ENCODE measurements around the gene GALK2. TPM values are rescaled to one million over a fixed set of nuclear protein-coding genes. Genes with fewer than 3 reads are reported as not detected.

The GALK2 gene
- total RNA-seq, 1 donor from 2014 or later: 47.6 TPM

DNA sequence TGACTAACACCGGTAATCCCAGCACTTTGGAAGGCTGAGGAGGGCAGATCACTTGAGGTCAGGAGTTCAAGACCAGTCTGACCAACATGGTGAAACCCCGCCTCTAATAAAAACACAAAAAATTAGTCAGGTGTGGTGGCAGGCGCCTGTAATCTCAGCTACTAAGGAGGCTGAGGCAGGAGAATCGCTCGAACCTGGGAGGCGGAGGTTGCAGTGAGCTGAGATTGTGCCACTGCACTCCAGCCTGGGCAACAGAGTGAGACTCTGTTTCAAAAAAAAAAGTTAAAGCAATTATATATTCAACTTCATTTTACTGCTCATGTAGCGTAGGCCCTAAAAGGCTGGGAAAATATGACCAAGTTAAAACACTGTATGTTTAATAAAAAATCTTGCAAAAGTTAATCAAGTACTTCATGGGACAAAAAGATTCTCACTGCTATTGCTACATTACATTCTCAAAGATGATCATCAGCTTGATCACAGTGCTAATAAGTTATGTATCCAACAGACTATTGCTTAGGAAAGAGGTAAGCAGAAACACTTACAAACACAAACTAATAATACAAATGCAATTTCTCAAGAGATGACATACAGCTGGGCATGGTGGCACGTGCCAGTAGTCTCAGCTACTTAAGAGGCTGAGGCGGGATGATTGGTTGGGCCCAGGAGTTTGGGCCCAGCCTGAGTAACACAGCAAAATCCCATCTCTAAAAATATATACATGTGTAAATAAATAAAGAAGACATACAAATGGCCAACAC, 17.3 kb upstream of the GALK2 start:
- intact Hi-C loops (cut with DNase I): no loop called here
- Histone ChIP-seq H3K4me3 (no peak overlapping the region), H3K4me1 (peaks cover 56% of the 10 kb centered on the region)

DNA sequence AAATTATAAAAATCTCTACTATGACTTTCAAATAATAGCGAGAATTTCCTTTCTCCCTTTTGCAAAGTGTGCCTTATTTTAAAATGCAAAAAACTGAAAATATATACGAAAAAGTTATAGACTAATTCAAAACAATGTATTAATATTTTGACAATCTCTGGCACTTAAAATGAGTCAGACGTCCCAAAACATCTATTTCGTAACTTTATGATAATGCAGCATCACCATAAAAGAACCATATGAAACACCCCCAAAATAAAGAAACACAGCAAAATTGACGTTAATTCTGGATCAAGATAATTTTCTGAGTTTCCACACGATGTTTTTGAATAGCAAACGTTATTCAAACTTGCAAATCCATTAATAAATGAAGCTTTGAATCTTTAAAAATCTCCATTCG, 15.7 kb upstream of the GALK2 start:
- no peak for DNase-seq (ENCODE audit: extremely low spot score in 2 of 2)
- TF ChIP-seq POLR2A (IDR thresholded peaks at IDR 0.05) (no peak), POLR2AphosphoS5 (IDR thresholded peaks at IDR 0.05; ENCODE audit: insufficient read depth in 1 of 2, low read depth in 1 of 2) (no peak)
- TF ChIP-seq, protein P1, sequence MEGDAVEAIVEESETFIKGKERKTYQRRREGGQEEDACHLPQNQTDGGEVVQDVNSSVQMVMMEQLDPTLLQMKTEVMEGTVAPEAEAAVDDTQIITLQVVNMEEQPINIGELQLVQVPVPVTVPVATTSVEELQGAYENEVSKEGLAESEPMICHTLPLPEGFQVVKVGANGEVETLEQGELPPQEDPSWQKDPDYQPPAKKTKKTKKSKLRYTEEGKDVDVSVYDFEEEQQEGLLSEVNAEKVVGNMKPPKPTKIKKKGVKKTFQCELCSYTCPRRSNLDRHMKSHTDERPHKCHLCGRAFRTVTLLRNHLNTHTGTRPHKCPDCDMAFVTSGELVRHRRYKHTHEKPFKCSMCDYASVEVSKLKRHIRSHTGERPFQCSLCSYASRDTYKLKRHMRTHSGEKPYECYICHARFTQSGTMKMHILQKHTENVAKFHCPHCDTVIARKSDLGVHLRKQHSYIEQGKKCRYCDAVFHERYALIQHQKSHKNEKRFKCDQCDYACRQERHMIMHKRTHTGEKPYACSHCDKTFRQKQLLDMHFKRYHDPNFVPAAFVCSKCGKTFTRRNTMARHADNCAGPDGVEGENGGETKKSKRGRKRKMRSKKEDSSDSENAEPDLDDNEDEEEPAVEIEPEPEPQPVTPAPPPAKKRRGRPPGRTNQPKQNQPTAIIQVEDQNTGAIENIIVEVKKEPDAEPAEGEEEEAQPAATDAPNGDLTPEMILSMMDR (IDR thresholded peaks at IDR 0.05): no peak
- peaks cover 39% of the 10 kb centered on the region for H3K4me1 ChIP-seq
- H3K27me3 ChIP-seq: no peaks in the 10 kb centered on the region
- peak overlapping the region; percentile 92 for H3K27ac ChIP-seq
- H3K9me3 ChIP-seq: no peaks in the 10 kb centered on the region
- intact Hi-C loops (cut with DNase I): no loop called here
- no peaks in the 10 kb centered on the region for H3K36me3 ChIP-seq
- H3K4me3 ChIP-seq: peak overlapping the region; percentile 84 to 98

More for the DNA sequence above, 17.3 kb upstream of the GALK2 start:
- no peak for DNase-seq (ENCODE audit: extremely low spot score in 2 of 2)
- no peaks in the 10 kb centered on the region for H3K9me3 ChIP-seq
- H3K27ac ChIP-seq: no peak overlapping the region
- no peaks in the 10 kb centered on the region for H3K27me3 ChIP-seq
- TF ChIP-seq POLR2A (IDR thresholded peaks at IDR 0.05) (no peak), POLR2AphosphoS5 (IDR thresholded peaks at IDR 0.05; ENCODE audit: insufficient read depth in 1 of 2, low read depth in 1 of 2) (no peak)
- TF ChIP-seq, protein P1 (IDR thresholded peaks at IDR 0.05): no peak
- H3K36me3 ChIP-seq: no peaks in the 10 kb centered on the region

DNA sequence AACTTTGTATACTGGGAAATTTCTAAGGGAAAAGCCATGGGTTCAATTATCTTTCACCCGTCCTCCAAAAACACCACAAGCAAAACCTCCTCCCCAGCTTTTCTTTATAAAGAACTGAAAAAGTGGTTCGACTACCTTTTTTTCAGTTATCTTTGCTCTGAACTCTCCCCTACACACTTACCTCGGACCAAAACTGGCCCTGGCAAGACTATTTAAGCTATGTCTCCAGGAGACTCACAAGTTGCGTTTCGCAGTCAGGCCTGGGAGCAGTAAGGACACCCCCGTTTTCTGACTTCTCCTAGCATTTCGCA, 15.3 kb upstream of the GALK2 start:
- H3K9me3 ChIP-seq: no peaks in the 10 kb centered on the region
- no peak for TF ChIP-seq POLR2A (IDR thresholded peaks at IDR 0.05)
- TF ChIP-seq POLR2AphosphoS5 (IDR thresholded peaks at IDR 0.05; ENCODE audit: insufficient read depth in 1 of 2, low read depth in 1 of 2): no peak
- TF ChIP-seq, protein P1 (IDR thresholded peaks at IDR 0.05): no peak
- no peaks in the 10 kb centered on the region for H3K27me3 ChIP-seq
- H3K4me1 ChIP-seq: peaks cover 37% of the 10 kb centered on the region
- intact Hi-C loops (cut with DNase I): no loop called here
- H3K36me3 ChIP-seq: no peaks in the 10 kb centered on the region
- peak overlapping the region; percentile 92 for H3K27ac ChIP-seq
- no peak for DNase-seq (ENCODE audit: extremely low spot score in 2 of 2)
- peak overlapping the region; percentile 84 to 98 for H3K4me3 ChIP-seq

DNA sequence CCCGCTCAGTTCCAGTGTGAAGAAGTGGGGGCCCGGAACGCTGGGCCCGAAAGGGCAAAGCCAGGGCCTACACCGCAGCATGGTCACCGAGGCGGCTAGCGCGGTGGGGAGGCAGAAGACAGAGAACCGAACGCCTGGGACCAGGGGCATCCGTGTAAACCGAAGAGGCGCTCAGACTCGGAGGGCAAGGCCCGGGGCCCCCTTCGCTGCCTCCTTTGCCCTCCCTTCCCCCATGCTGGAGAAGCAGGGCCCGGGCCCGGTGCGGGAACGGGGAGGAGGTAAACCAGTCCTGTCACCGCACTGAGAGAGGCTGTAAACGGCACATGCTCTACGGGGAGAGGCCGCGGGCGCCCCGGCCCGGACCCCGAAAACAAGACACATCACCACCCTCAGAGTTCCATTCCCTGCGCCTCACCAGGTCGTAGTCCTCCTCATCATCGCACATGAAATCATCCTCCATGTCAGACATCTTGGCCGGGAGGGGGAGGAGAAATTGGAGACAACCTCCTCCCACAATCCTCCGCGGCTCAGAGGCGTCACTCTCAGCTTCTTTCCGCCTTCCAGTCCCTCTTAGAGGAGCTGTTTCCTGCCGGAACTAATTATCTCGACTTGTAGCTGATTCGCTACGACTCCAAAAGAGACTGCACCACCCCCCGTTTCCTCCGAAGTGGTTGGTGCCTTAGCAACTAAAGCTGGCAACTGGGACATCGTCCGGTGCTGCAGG, 14.8 kb upstream of the GALK2 start, which contains the start of gene COPS2:
Gene COPS2 (minus strand): TSS at position 490 of the 724 bp plus-strand sequence. CDS start 21 bp downstream, at position 469.
- TF ChIP-seq POLR2AphosphoS5 (IDR thresholded peaks at IDR 0.05; ENCODE audit: insufficient read depth in 1 of 2, low read depth in 1 of 2) (peak; percentile 84 to 99), POLR2A (IDR thresholded peaks at IDR 0.05) (peak in 1 of 2 donors; percentile 39)
- TF ChIP-seq, protein P1 (IDR thresholded peaks at IDR 0.05): peak in 1 of 3 experiments; percentile 8
- Histone ChIP-seq H3K27ac (peak within 1 kb of the TSS; percentile 92), H3K27me3 (no peaks in the 10 kb centered on the region), H3K9me3 (no peaks in the 10 kb centered on the region), H3K4me3 (peak within 1 kb of the TSS; percentile 84 to 98), H3K36me3 (no peaks in the 10 kb centered on the region), H3K4me1 (peaks cover 37% of the 10 kb centered on the region)
- peak; percentile 96 to 97 for DNase-seq (ENCODE audit: extremely low spot score in 2 of 2)
- intact Hi-C loops (cut with DNase I): no loop called here
